Natural killer cell treated with Interleukin-12 subunit alpha and Interleukin-12 subunit beta and Interleukin-15 and Interleukin-18, amount 100 ng/mL, for 72 hours (primary cell): ENCODE results near the gene SPPL3. TPM values are rescaled to one million over a fixed set of nuclear protein-coding genes. Genes with fewer than 3 reads are reported as not detected.

Source experiments
- ATAC-seq, 2 donors: fragments of 150-1000 bp; cut with Tn5 transposase in 1 of 2; sonication (Bioruptor Pico), chemical (Tn5 transposase) in 1 of 2; 2 replicates each; pipeline ENCODE4 v1.10.0; 2021
- DNase-seq: peaks from one replicate; pipeline ENCODE4 v3.0.0; 2022; ENCODE audit warnings: low spot score
- H3K27ac Mint-ChIP-seq, 2 donors: 1 replicate in 1 of 2; 2 replicates in 1 of 2; pipeline ENCODE4 v1.8.0; 2022; ENCODE audit warnings: mixed read lengths in 2 of 2, mild to moderate bottlenecking in 1 of 2, moderate library complexity in 1 of 2
- H3K27me3 Mint-ChIP-seq, 2 donors: 1 replicate in 1 of 2; 2 replicates in 1 of 2; pipeline ENCODE4 v1.8.0; 2022; ENCODE audit warnings: mixed read lengths in 2 of 2
- H3K36me3 Mint-ChIP-seq: one replicate; pipeline ENCODE4 v1.8.0; 2022; ENCODE audit warnings: mixed read lengths
- H3K4me1 Mint-ChIP-seq, 2 donors: 1 replicate in 1 of 2; 2 replicates in 1 of 2; pipeline ENCODE4 v1.8.0; 2022; ENCODE audit warnings: low read depth in 2 of 2, mixed read lengths in 2 of 2, mild to moderate bottlenecking in 1 of 2
- H3K4me3 Mint-ChIP-seq: one replicate; pipeline ENCODE4 v1.8.0; 2022; ENCODE audit warnings: mixed read lengths
- H3K9me3 Mint-ChIP-seq: 2 replicates; pipeline ENCODE4 v1.8.0; 2022; ENCODE audit warnings: mixed read lengths
- total RNA-seq, 2 donors: library from RNA; stranded (reverse); gene quantifications; one replicate each; pipeline ENCODE4 v1.2.3, GENCODE V29; 2022

The SPPL3 gene
- total RNA-seq, 2 donors from 2014 or later, result 21.6 to 31.6 TPM

DNA sequence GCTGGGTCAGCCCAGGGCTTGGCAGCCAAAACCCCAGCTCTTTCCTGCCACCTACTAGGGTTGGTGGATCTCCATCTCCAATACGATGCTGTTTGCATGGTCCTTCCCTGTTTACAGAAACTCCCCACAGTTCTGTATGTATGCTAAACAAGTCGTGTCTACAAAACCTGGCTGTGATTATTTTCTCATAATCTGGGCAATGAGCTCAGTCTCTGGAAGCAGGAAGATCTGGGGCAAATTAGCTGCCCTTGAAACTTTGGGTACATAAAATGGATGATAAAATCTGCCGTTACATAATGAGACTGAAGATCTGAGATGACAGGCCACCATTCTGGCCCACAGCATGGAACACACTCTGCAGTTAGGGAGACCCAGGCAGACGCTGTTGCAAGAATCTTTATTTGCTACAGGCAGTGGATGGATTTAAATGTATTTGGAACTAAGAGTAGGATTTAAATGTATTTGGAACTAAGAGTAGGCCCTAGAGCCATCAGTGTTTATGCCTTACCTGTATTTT lies 146.9 kb downstream of the SPPL3 start:
- Mint-ChIP-seq H3K27ac (no peak overlapping the region), H3K36me3 (peaks cover 10% of the 10 kb centered on the region), H3K27me3 (peaks cover 0 to 3% of the 10 kb centered on the region in 2 donors), H3K9me3 (peaks cover 4% of the 10 kb centered on the region), H3K4me3 (no peak overlapping the region), H3K4me1 (peaks cover 0 to 4% of the 10 kb centered on the region in 2 donors)
- ATAC-seq (no peak), DNase-seq (no peak)

DNA sequence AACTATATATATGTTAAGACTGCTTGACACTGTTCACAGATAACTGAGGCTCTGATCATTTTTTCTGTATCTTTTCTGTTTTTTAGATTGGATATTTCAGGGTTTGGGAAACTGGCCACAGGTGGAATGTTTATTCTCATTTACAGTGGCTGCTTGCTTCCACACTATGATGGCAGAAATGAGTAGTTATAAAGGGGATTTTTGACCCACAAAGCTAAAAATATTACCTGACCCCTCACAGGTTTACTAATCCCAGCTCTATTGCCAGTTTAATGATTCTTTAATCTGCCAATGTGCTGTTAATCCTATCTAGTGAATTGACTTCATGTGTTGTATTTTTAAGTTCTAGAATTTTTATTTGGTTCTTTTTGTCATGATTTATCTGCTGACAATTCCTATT lies 148.9 kb downstream of the SPPL3 start:
- H3K9me3 Mint-ChIP-seq, result peaks cover 4% of the 10 kb centered on the region
- H3K4me1 Mint-ChIP-seq, result peaks cover 0 to 4% of the 10 kb centered on the region in 2 donors
- no peak for ATAC-seq
- H3K4me3 Mint-ChIP-seq, result no peak overlapping the region
- no peak overlapping the region for H3K27ac Mint-ChIP-seq
- H3K27me3 Mint-ChIP-seq, result peaks cover 0 to 5% of the 10 kb centered on the region in 2 donors
- no peak for DNase-seq
- H3K36me3 Mint-ChIP-seq, result peaks cover 10% of the 10 kb centered on the region

DNA sequence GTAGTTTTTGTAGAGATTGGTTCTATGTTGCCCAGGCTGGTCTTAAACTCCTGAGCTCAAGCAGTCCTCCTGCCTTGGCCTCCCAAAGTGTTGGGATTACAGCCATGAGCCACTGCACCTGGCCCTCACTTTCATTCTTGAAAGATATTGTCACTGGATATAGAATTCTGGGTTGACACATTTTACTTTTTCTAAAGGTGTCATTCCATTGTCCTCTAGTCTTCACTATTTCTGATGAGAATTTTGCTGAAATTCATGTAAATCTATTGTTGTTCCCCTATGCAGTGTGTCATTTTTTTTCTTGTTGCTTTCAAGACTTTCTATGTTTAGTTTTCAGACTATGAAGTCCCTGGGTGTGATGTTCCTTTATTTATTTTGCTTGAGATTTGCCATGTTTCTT lies 149.4 kb downstream of the SPPL3 start:
- no peak overlapping the region for H3K4me3 Mint-ChIP-seq
- H3K27ac Mint-ChIP-seq, result no peak overlapping the region
- ATAC-seq (no peak), DNase-seq (no peak)
- peaks cover 10% of the 10 kb centered on the region for H3K36me3 Mint-ChIP-seq
- peaks cover 0 to 4% of the 10 kb centered on the region in 2 donors for H3K4me1 Mint-ChIP-seq
- H3K27me3 Mint-ChIP-seq, result peaks cover 0 to 5% of the 10 kb centered on the region in 2 donors
- peaks cover 4% of the 10 kb centered on the region for H3K9me3 Mint-ChIP-seq

DNA sequence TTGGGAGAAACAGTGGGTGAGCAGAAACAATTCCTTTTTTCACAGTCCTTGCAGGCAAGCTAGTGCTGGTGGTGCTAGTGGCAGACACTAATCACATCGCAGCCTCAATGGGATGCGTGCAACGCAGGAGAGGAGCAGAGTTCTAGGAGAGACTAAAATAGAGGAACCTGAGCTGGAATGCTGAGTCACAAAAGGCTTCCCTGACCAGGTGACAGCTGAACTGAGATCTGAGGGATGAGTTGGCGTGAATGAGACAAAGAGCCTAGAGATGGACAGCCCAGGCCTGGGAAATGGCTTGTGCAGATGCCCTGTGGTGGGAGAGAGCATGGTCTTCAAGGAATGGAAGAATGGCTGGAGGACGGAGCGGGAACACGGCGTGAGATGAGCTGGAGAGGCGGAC lies 152.8 kb downstream of the SPPL3 start:
- no peak overlapping the region for H3K27ac Mint-ChIP-seq
- H3K36me3 Mint-ChIP-seq, result peaks cover 10% of the 10 kb centered on the region
- no peak overlapping the region for H3K4me3 Mint-ChIP-seq
- ATAC-seq, result no peak
- peaks cover 4% of the 10 kb centered on the region for H3K9me3 Mint-ChIP-seq
- no peak for DNase-seq
- peaks cover 0 to 4% of the 10 kb centered on the region in 2 donors for H3K4me1 Mint-ChIP-seq
- H3K27me3 Mint-ChIP-seq, result peaks cover 0 to 5% of the 10 kb centered on the region in 2 donors

DNA sequence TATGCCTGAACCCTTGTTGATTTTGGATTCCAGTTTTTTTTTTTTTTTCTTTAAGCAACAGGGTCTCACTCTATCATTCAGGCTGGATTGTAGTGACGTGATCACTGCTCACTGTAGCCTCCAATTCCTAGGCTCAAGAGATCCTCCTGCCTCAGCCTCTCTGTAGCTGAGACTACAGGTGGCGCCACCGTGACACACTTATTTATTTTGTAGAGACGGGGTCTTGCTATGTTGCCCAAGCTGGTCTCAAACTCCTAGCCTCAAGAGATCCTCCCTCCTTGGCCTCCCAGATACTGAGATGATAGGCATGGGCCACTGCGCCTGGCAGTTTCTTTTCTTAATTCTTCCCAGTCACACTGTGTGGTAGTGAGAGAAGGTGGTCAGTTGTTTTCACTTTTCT lies 153.4 kb downstream of the SPPL3 start:
- no peak for ATAC-seq
- peaks cover 0 to 5% of the 10 kb centered on the region in 2 donors for H3K27me3 Mint-ChIP-seq
- H3K4me1 Mint-ChIP-seq, result peaks cover 0 to 4% of the 10 kb centered on the region in 2 donors
- H3K27ac Mint-ChIP-seq, result no peak overlapping the region
- H3K36me3 Mint-ChIP-seq, result peaks cover 10% of the 10 kb centered on the region
- no peak overlapping the region for H3K4me3 Mint-ChIP-seq
- H3K9me3 Mint-ChIP-seq, result peaks cover 4% of the 10 kb centered on the region
- no peak for DNase-seq

DNA sequence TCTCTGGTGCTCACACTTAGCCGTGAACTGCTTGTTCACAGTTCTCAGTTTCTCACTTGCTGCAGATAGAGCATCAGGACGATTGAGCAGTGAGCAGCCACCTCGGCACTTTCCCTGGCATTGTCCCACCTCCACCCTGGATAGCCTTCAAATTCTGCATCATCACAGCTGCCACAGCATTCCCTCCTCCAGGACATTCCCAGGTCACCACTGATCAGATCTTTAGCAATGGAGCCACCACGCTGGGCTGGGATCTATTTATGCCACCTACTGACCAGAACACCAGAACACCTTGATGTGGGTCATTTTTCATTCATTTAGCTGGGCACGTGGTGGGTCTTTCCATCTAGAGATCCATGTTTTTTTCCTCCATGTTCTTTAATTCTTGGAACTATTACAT lies 154.9 kb downstream of the SPPL3 start:
- ATAC-seq (no peak), DNase-seq (no peak)
- Mint-ChIP-seq H3K27ac (no peak overlapping the region), H3K4me1 (peaks cover 0 to 4% of the 10 kb centered on the region in 2 donors), H3K27me3 (peaks cover 0 to 5% of the 10 kb centered on the region in 2 donors), H3K4me3 (no peak overlapping the region), H3K36me3 (no peaks in the 10 kb centered on the region), H3K9me3 (no peaks in the 10 kb centered on the region)

DNA sequence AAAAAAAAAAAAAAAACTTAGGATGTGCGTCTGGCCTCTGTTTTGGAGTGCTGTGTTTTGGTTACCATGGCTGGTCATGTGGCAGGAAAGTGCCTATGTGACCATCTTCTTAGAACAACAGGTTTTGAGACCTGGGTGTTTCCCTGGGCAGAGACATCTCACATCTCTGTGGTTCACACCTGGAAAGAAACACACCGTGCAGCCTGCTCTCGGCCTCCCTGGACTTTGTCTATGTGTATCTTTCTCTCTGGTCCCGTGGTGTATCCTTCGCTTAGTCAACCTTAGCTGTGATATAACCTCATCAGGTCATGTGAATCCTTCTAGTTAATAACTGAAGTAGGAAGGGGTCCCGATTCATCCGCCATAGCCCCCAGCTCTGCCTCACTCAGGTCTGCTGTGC lies 155.9 kb downstream of the SPPL3 start:
- ATAC-seq, result no peak

DNA sequence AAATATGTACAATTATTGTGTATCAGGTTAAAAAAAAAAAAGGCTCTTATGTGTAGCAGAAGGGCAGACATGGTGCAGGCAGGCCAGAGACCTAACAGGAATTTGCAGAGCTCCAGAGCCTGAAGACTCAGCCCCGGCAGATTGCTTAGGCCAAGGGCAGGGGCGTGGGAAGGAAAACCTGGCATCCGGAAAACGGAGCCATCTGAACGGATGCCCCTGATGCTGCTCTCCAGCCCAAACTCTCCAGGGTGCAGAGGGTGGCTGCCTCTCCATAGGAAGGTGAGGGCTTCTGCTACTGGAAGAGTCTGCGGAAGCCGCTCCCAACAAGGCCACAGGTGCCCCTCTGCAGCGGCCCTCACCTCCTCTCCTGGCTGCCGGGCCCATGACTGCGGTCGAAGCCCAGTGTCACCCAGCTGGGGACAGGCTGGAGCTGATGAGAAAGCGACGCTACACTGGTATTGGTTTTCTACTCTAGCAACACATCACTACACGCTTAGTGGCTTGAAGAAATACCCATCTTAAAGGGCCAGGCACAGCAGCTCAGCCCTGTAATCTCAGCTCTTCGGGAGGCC lies 159.2 kb downstream of the SPPL3 start:
- Mint-ChIP-seq H3K27ac (no peak overlapping the region), H3K4me1 (no peaks in the 10 kb centered on the region), H3K36me3 (no peaks in the 10 kb centered on the region), H3K27me3 (no peaks in the 10 kb centered on the region), H3K4me3 (no peak overlapping the region), H3K9me3 (no peaks in the 10 kb centered on the region)
- peak in 1 of 2 donors; percentile 24 for ATAC-seq
- no peak for DNase-seq

More for the DNA sequence above, 155.9 kb downstream of the SPPL3 start:
- no peaks in the 10 kb centered on the region for H3K9me3 Mint-ChIP-seq
- H3K36me3 Mint-ChIP-seq, result no peaks in the 10 kb centered on the region
- H3K4me3 Mint-ChIP-seq, result no peak overlapping the region
- H3K4me1 Mint-ChIP-seq, result no peaks in the 10 kb centered on the region
- no peak for DNase-seq
- H3K27ac Mint-ChIP-seq, result no peak overlapping the region
- H3K27me3 Mint-ChIP-seq, result peaks cover 0 to 2% of the 10 kb centered on the region in 2 donors

DNA sequence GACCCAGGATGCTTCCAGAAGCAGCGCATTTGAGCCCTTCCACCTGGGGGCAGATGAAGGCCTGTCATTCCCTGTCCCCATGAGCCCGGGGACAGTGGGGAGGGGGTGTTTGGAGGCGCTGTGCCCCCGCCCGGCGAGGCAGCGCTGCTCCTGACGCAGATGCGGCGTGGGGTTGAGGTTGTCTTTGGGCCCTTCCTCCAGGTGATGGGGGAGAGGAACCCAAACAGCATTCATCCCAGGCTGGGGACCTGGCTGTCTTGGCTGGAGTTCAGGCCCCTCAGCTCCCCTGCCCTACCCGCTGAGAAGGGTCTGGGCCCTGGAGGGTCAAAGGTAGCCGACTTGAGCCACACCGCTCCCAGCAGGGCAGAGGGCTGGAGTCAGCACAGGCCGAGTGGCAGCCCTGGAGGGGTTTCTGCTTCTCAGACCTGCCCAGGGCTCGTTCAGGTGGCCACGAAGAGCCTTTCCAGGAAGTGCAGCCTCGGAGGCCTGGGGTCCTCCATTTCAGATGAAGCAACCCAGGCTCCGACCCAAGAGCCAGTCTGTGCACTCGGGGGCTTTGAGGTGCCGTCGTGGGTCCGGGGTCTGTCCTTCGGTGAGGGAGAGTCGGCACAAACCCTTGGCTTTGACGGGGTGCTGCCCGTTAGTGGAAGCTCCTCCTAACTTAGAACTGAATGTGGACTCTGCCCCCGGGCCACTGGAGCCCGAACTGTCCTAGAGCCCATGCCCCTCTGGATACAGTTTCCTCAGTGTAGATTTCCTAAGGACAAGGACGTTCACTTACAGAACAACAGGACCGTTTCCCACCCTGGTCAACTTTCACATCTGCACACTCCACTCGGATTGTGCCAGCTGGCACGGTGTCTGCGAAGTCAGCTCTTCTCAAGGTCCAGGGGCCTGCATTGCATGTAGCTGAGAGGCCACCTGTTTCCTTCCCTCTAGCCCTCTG lies 162.4 kb downstream of the SPPL3 start:
- no peak overlapping the region for H3K27ac Mint-ChIP-seq
- H3K4me1 Mint-ChIP-seq, result no peaks in the 10 kb centered on the region
- no peaks in the 10 kb centered on the region for H3K27me3 Mint-ChIP-seq
- ATAC-seq (no peak), DNase-seq (no peak)
- H3K9me3 Mint-ChIP-seq, result no peaks in the 10 kb centered on the region
- no peaks in the 10 kb centered on the region for H3K36me3 Mint-ChIP-seq
- no peak overlapping the region for H3K4me3 Mint-ChIP-seq

DNA sequence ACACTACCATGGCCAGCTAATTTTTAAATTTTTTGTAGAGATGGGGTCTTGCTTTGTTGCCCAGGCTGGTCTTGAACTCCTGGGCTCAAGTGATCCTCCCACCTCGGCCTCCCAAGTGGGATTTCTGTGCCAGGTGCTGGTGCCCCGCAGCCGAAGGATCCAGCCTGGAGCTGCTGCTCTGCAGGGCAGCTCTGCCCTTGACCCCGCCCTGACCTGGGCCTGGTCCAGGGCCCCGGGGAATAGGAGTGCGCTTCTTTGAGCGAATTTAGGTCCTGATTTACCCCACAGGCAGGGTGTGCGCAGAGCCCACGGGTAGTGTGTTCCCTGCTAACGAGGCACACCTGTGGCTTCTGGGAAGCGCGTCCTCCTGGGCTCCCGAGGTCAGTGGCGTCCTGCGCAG lies 163.3 kb downstream of the SPPL3 start:
- Mint-ChIP-seq H3K27me3 (no peaks in the 10 kb centered on the region), H3K9me3 (no peaks in the 10 kb centered on the region), H3K27ac (no peak overlapping the region), H3K4me3 (no peak overlapping the region), H3K36me3 (no peaks in the 10 kb centered on the region), H3K4me1 (no peaks in the 10 kb centered on the region)
- ATAC-seq, result no peak
- no peak for DNase-seq

DNA sequence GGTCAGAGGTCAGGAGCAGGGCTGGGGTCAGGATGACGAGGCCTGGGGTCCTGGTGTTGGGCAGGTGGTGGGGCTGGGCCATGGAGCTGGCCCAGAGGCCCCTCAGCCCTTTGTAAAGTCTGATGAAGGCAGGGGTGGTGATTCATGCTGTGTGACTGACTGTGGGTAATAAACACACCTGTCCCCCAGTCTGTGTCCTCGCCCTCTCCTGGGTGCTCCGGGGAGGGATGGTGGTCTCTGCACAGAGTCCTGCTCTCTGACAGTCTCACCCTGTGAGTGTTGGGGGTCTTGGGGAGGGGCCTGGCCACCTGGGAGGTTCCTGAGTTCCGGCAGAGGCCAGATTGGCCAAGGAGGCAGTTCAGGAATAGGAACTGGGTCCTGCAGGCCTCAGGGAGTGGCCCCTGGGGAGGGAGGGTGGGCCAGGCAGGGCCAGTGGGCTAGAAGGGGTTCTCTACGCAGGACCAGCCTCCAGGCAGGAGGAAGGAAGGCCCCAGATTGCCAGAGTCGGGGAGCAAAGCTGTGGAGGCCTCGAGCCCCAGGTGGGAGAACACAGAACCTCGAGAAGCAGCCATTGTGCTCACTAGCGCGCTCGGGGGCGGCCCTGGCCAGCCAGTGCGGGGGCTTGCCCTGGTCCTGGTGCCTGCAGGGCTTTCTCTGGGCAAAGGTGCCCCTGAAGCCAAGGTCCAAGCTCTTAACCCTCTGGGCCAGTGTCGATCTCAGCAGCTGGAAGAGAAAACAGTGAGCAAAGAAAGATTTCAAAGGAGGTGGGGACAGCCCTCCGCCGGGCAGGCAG lies 164.1 kb downstream of the SPPL3 start:
- Mint-ChIP-seq H3K36me3 (no peaks in the 10 kb centered on the region), H3K4me1 (no peaks in the 10 kb centered on the region), H3K4me3 (no peak overlapping the region), H3K27ac (no peak overlapping the region), H3K9me3 (no peaks in the 10 kb centered on the region), H3K27me3 (no peaks in the 10 kb centered on the region)
- ATAC-seq (no peak), DNase-seq (no peak)

DNA sequence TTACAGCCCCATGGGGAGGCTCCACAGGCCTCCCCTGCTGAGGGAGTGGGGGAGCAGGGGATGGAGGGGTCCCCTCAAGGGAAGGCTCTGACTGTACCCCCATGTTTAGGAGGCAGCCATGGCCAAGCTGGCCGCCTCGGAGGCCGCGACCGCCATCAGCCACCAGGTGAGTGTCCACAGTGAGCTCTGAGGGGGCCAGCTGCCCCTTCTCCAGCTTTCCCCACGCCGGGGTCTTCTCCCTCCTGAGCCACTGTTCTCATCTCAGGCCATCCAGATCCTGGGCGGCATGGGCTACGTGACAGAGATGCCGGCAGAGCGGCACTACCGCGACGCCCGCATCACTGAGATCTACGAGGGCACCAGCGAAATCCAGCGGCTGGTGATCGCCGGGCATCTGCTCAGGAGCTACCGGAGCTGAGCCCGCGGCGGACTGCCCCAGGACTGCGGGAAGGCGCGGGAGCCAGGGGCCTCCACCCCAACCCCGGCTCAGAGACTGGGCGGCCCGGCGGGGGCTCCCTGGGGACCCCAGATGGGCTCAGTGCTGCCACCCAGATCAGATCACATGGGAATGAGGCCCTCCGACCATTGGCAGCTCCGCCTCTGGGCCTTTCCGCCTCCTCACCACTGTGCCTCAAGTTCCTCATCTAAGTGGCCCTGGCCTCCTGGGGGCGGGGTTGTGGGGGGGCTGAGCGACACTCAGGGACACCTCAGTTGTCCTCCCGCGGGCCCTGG lies 165.0 kb downstream of the SPPL3 start:
- no peaks in the 10 kb centered on the region for H3K36me3 Mint-ChIP-seq
- no peak overlapping the region for H3K27ac Mint-ChIP-seq
- no peak overlapping the region for H3K4me3 Mint-ChIP-seq
- H3K9me3 Mint-ChIP-seq, result no peaks in the 10 kb centered on the region
- DNase-seq (no peak), ATAC-seq (no peak)
- no peaks in the 10 kb centered on the region for H3K27me3 Mint-ChIP-seq
- H3K4me1 Mint-ChIP-seq, result no peaks in the 10 kb centered on the region
